ENCODE results near the gene TBC1D9.
"Not testable (repeated sequence)": the region's sequence is repeated elsewhere in the genome, so short reads cannot be mapped to it uniquely, and the experiment has no call there.

Gene TBC1D9

GRCh38 chr4:140752291-140753068 lies 3.7 kb downstream of the TBC1D9 start:
- no peak for DNase-seq

DNA sequence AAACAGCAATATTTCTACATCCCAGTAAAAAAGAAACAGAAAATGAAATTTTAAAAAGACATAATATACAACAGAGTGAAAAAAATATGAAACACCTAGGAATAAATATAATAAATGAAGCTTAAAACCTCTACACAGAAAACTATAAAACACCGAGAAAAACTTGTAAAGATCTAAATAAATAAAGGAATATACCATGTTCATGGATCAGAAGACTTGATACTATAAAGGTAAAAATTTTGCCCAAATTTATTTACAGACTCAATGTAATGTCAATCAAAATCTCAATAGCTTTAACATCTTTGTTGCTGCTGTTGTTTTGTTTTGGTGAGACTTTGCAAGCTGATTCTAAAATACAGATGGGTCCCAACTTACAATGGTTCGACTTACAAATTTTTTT lies 5.7 kb downstream of the TBC1D9 start:
- DNase-seq: no peak

DNA sequence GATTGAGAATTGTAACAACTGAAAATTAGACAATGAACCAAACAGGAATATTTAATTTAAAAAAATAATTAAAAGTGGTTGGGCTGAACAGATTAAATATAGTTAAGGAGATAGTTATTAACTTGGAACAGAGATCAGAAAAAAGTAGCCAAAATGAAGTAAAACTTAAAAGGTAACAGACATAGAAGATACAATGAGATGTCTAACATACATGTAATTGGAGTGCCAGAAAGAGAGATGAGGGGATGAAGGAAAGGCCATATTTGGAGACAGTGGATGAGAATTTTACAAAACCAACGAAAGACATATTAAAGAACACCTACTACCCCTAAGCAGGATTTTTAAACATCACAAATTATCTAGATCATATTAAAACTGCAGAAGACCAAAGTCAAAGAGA lies 8.0 kb downstream of the TBC1D9 start:
- DNase-seq: no peak

- DNase-seq: not testable (repeated sequence)
Measured at GRCh38 chr4:140746546-140746945, 9.6 kb downstream of the TBC1D9 start.

GRCh38 chr4:140744421-140744820 lies 11.8 kb downstream of the TBC1D9 start:
- DNase-seq: no peak

DNA sequence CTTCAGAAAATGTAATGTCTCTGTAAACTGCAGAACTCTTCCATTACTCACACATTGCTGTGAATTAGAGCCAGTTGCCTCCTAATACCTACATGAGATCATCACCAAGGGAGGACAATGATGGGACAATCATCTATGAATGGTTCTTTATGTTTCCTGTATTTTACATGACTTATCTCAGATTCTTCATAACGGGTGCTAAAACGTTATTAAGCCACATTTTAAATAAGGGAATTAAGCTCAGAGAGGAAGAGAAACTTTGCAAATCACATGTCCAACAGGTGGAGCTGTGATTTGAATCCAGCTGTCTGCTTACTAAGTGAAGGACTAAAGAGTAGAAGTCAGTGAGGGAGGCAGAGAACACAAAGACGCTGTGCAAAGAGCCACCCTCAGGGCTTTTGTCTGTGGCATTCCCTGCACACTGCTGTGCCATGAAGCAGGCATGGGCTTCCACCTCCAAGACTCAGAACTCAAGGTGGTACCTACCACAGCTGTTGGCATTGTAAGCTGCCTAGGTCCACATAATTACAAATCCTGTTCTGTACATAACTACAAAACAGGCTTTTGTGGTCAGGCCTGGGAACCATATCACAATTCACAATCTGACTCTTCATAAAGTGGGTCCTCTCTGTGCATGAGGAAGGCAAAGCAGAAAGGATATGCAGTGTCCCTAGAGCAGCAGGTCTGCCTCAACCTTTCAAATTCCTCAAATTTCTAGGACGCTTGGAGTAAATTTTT lies 12.8 kb downstream of the TBC1D9 start:
- no peak for DNase-seq

GRCh38 chr4:140742838-140743193 lies 13.4 kb downstream of the TBC1D9 start:
- no peak for DNase-seq

DNA sequence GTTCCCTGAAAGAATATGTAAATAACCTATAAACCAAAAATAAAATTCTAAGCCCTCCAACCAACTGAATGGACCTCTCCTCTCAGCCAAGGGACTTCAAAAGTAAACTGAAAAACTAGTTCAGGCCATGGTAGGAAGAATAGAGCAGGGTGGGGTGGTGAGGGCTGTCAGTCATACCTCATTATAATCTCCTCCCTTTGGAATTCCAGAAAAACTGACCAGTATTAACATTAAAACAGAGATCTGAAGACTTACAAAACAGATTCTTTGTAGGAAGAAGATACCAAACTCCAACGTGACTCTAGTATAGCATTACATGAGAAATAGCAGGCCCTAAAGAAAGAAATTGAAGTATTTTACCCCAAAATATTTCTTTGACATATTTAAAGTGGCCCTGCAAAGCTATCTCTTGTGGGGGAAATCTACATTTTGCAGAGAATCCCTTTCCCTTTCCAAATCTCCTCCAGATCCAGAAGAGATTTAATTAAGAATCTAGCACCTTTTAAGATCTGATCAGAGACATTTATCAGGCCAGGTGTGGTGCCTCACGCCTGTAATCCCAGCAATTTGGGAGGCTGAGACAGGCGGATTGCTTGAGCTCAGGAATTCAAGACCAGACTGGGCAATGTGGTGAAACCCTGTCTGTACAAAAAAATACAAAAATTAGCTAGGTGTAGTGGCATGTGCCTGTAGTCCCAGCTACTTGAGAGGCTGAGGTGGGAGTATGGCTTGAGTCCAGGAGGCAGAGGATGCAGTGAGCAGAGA lies 15.1 kb downstream of the TBC1D9 start:
- no peak for DNase-seq

GRCh38 chr4:140740422-140740821 lies 15.8 kb downstream of the TBC1D9 start:
- DNase-seq: no peak

DNA sequence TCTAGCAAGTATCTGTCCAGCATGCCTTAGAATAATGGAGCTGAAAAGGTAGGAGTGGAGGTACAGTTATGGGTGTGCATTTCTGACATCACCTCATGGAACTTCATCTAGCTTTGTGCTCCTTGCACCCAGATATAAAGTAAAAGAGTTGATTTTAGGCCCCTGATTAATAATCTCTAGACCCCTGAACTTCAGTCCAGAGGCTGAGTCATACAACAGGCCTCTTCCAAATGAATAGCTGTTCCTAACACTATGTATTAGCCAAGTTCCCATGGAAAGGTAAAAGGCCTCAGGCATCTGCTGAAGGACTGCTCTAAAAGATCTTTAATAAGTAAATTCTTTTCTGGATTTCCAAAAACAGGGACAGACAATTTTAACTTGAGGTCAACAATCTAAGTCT lies 16.2 kb downstream of the TBC1D9 start:
- DNase-seq: no peak

DNA sequence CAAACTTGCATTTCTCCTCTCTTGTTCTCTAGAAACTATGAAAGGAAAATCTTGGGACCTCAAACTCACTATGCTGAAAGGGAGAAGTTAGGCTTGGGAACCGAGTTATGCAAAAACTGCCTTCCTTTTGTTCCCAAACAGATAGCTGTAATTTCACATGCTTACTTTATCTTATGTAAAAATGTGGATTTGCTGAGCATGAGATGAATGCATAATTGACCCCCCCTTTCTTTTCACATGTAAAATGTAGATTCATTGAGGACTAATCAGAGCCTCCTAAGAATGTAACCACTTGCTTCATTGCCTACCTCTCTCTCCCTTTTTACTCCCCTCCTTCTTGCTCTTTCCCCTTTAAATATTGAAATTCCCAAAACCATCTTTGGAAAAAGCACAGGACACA lies 18.0 kb downstream of the TBC1D9 start:
- no peak for DNase-seq

DNA sequence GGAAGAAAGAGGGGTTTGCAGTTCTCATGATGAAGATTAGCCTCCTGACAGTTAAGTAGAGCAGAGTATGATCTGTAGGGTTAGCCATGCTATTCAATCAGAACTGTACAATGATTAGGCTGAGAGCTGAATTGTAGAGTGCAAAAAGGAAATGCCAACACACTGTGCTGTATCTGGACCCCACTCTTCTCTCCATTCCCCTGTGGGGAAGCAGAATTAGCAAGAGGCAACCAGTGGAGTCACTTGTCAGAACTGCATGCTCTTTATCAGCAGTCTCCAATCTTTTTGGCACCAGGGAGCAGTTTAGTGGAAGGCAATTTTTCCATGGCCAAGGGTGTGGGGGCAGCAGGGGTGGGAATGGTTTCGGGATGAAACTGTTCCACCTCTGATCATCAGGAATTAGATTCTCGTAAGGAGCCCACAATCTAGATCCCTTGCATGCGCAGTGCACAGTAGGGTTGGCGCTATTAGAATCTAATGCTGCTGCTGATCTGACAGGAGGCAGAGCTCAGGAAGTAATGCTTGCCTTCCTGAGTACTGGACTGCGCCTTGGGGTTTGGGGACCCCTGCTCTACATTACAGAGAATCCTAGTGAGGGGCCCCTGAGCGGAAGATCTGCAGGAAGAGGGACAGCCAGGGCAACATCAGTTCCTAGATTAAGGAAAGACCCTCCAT lies 19.4 kb downstream of the TBC1D9 start:
- no peak for DNase-seq

GRCh38 chr4:140735779-140736391 lies 20.3 kb downstream of the TBC1D9 start:
- DNase-seq: no peak

- no peak for DNase-seq
Measured at GRCh38 chr4:140735317-140735716, 20.9 kb downstream of the TBC1D9 start.

- DNase-seq: no peak
Measured at GRCh38 chr4:140732780-140733179, 23.4 kb downstream of the TBC1D9 start.

GRCh38 chr4:140729344-140730049 lies 26.7 kb downstream of the TBC1D9 start:
- DNase-seq: no peak

DNA sequence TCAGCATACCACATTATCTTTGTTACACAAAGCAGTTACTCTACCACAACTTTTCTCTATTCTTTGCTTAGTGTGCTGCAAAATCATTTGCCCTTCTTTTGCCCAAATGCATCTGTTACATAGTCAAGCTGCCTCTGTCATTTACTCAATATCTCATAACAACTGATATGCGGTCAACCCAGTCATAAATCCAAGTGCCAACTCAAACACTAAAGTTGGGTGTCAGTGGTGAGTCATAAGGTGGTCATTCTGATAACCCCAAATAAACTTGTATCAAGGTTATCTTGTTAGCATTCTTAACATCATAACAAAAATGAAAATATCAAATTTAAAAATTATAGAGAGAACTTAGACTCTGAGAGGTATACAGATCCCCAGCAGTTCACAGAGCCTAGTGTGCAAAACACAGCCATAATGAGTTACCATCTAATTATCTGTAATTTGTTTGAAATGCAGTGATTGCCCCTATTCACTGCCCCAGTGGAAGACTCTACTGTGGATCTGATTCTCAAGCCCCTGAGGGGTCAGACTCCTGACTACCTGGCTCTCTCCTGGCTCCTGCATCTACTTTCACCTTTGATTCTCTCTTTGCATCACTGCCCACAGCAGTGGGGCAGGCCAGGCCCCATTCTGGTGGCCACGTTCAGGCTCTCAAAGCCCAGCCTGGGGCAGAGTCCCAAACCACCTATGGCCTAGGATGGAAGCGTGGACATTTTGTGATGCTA lies 29.2 kb downstream of the TBC1D9 start:
- no peak for DNase-seq

DNA sequence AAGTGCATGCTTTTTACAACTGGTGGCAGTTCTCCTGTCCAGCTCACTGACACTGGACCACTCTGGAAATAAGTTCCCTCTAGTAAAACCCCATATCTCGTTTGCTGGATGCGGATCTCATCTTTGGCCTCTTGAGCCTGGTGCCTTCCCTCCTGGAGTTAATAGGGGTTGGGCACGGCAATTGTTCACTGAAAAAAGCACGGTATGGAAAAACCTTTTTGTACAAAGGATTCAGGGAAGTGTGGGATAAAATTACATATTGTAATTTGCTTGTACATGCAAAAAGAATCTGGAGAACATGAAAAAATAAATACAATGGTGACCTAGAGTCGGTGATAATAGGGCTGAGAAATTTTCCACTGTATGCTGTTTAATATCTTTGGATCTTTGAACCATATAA lies 30.6 kb downstream of the TBC1D9 start:
- no peak for DNase-seq

DNA sequence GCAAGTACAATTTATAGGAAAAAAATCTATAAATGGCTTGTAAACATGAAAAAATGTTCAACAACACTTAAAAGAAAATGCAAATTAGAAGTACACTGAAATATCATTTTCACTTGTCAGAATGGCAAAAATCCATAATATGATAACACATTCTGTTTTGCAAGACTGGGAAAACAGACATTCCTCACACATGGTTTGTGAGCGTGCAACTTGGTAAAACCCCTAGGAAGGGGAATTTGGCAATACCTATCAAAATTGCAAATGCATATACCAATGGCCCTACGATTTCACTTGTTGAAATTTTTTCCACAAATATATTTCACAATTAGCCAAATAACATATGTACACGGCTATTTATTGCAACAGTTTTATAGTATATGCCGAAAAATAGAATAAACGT lies 31.4 kb downstream of the TBC1D9 start:
- no peak for DNase-seq

GRCh38 chr4:140720387-140721304 lies 35.5 kb downstream of the TBC1D9 start:
- no peak for DNase-seq
